Mesenchymal stem cell (in vitro differentiated cells and primary cell): Measurements from ENCODE around the gene TRIP6. TPM values are rescaled to one million over a fixed set of nuclear protein-coding genes. Genes with fewer than 3 reads are reported as not detected.
A peak's percentile ranks its signal among the peaks of the same experiment; 100 is the strongest.

ENCODE experiments used
- DNase-seq: peaks from one replicate; pipeline ENCODE4 v3.0.0-alpha.2; 2013
- H2AFZ ChIP-seq: one replicate; pipeline ENCODE4 v1.6.1; 2013; ENCODE audit warnings: low read depth, mild to moderate bottlenecking, control low read depth, inconsistent platforms, low read length, moderate library complexity
- H2AK5ac ChIP-seq: 2 replicates; pipeline ENCODE4 v1.6.1; 2013; ENCODE audit warnings: low read length, moderate library complexity, mild to moderate bottlenecking, inconsistent platforms; ENCODE audit not compliant: severe bottlenecking
- H2BK120ac ChIP-seq: one replicate; pipeline ENCODE4 v1.6.1; 2013; ENCODE audit warnings: low read depth, mild to moderate bottlenecking, inconsistent platforms, low read length, moderate library complexity
- H2BK12ac ChIP-seq, 2 experiments: one replicate each; pipeline ENCODE4 v1.6.1; 2013; ENCODE audit warnings: inconsistent platforms in 2 of 2, low read length in 2 of 2, mild to moderate bottlenecking in 2 of 2, moderate library complexity in 2 of 2, control low read depth in 1 of 2
- H2BK15ac ChIP-seq: one replicate; pipeline ENCODE4 v1.6.1; 2013; ENCODE audit warnings: mild to moderate bottlenecking, low read depth, inconsistent platforms; ENCODE audit not compliant: poor library complexity, severe bottlenecking
- H2BK5ac ChIP-seq: 2 replicates; pipeline ENCODE4 v1.6.1; 2013; ENCODE audit warnings: low read depth, mild to moderate bottlenecking, low read length, control low read depth, inconsistent platforms; ENCODE audit not compliant: poor library complexity, severe bottlenecking
- H3K14ac ChIP-seq, 2 experiments: one replicate each; pipeline ENCODE4 v1.6.1; 2013; ENCODE audit warnings: inconsistent platforms in 2 of 2, low read length in 2 of 2, control low read depth in 1 of 2, mild to moderate bottlenecking in 1 of 2, moderate library complexity in 1 of 2
- H3K18ac ChIP-seq, 2 experiments: one replicate each; pipeline ENCODE4 v1.6.1; 2013; ENCODE audit warnings: inconsistent platforms in 2 of 2, low read length in 2 of 2, control low read depth in 1 of 2, low read depth in 1 of 2, mild to moderate bottlenecking in 1 of 2
- H3K23ac ChIP-seq, 2 experiments: one replicate each; pipeline ENCODE4 v1.6.1; 2013; ENCODE audit warnings: inconsistent platforms in 2 of 2, low read length in 2 of 2, mild to moderate bottlenecking in 2 of 2, moderate library complexity in 2 of 2, control low read depth in 1 of 2
- H3K27ac ChIP-seq: 2 replicates; pipeline ENCODE4 v1.5.1; 2013; ENCODE audit warnings: mild to moderate bottlenecking, moderate library complexity, low read length, control low read depth, inconsistent platforms; ENCODE audit not compliant: poor library complexity, severe bottlenecking
- H3K27me3 ChIP-seq, 2 experiments: 2 replicates each; pipeline versions ENCODE4 v1.6.1 to v1.7.0; 2013; ENCODE audit warnings: low read length in 2 of 2, mild to moderate bottlenecking in 2 of 2, moderate library complexity in 2 of 2, control low read depth in 1 of 2, inconsistent platforms in 1 of 2; ENCODE audit not compliant: control insufficient read depth in 1 of 2, insufficient read depth in 1 of 2
- H3K36me3 ChIP-seq, 2 experiments: 2 replicates each; pipeline versions ENCODE4 v1.6.1 to v1.7.0; 2013; ENCODE audit warnings: low read length in 2 of 2, control low read depth in 1 of 2, inconsistent platforms in 1 of 2, low read depth in 1 of 2, mild to moderate bottlenecking in 1 of 2; ENCODE audit not compliant: insufficient read depth in 2 of 2, control insufficient read depth in 1 of 2
- H3K4ac ChIP-seq, 2 experiments: one replicate each; pipeline ENCODE4 v1.6.1; 2013; ENCODE audit warnings: inconsistent platforms in 2 of 2, low read length in 2 of 2, mild to moderate bottlenecking in 2 of 2, moderate library complexity in 2 of 2, control low read depth in 1 of 2, low read depth in 1 of 2
- H3K4me1 ChIP-seq: 2 replicates; pipeline ENCODE4 v1.6.1; 2013; ENCODE audit warnings: low read depth, low read length, control low read depth; ENCODE audit not compliant: control insufficient read depth, insufficient read depth
- H3K4me2 ChIP-seq: 2 replicates; pipeline ENCODE4 v1.6.1; 2013; ENCODE audit warnings: low read length, mild to moderate bottlenecking, inconsistent platforms; ENCODE audit not compliant: poor library complexity, severe bottlenecking
- H3K4me3 ChIP-seq, 2 experiments: 2 replicates each; pipeline versions ENCODE4 v1.5.1 to v1.7.0; 2013; ENCODE audit warnings: low read length in 2 of 2, mild to moderate bottlenecking in 2 of 2, control low read depth in 1 of 2, low read depth in 1 of 2; ENCODE audit not compliant: insufficient read depth in 1 of 2
- H3K79me1 ChIP-seq: replicated peaks from 2 replicates; pipeline ENCODE4 v1.6.1; 2013; ENCODE audit warnings: mild to moderate bottlenecking, control low read depth, low read length, inconsistent platforms; ENCODE audit not compliant: poor library complexity, severe bottlenecking
- H3K9ac ChIP-seq: 2 replicates; pipeline ENCODE4 v1.7.0; 2013; ENCODE audit warnings: mild to moderate bottlenecking, low read length, moderate library complexity
- H3K9me3 ChIP-seq: 2 replicates; pipeline ENCODE4 v1.7.0; 2013; ENCODE audit warnings: mild to moderate bottlenecking, low read length; ENCODE audit not compliant: control insufficient read depth
- H4K8ac ChIP-seq: one replicate; pipeline ENCODE4 v1.6.1; 2013; ENCODE audit warnings: inconsistent platforms, mild to moderate bottlenecking, low read length, moderate library complexity
- H4K91ac ChIP-seq: one replicate; pipeline ENCODE4 v1.6.1; 2013; ENCODE audit warnings: mild to moderate bottlenecking, low read length, inconsistent platforms
- WGBS: methylation state at CpG from one replicate; pipeline ENCODE4 v1.1.7; 2013; ENCODE audit warnings: mixed read lengths; 5-methylcytosine and 5-hydroxymethylcytosine counted together
- polyA plus RNA-seq, 2 experiments: library from polyadenylated mRNA; stranded (reverse); fragments of 200-250 nt; gene quantifications; one replicate each; pipeline ENCODE4 v1.2.3, GENCODE V29; 2013

TRIP6 gene
- 61.5 TPM for polyA plus RNA-seq (2013, experiment 1 of 2)
- polyA plus RNA-seq (2013, experiment 2 of 2): 61.7 TPM

GRCh38 chr7:100867040-100867775 lies at the start of gene TRIP6:
Gene TRIP6 (plus strand): TSS chr7:100867387. CDS start chr7:100867498, 111 bp downstream.
- Histone ChIP-seq H2BK120ac (peak within 1 kb of the TSS; percentile 77), H2AK5ac (peak within 1 kb of the TSS; percentile 94), H3K27me3 (no peaks in the 10 kb centered on the region), H3K9ac (peak within 1 kb of the TSS; percentile 99), H3K4me3 (peak within 1 kb of the TSS; percentile 82 to 95), H3K4ac (peak within 1 kb of the TSS; percentile 99), H3K79me1 (peaks cover 19% of the 10 kb centered on the region), H3K9me3 (no peaks in the 10 kb centered on the region), H3K4me2 (peak within 1 kb of the TSS; percentile 78), H2BK15ac (peak within 1 kb of the TSS; percentile 97), H2AFZ (peak within 1 kb of the TSS; percentile 15), H2BK12ac (peak within 1 kb of the TSS; percentile 64 to 85), H4K8ac (peak within 1 kb of the TSS; percentile 96), H2BK5ac (peak within 1 kb of the TSS; percentile 96), H3K4me1 (peaks cover 35% of the 10 kb centered on the region), H3K27ac (peak within 1 kb of the TSS; percentile 80), H3K14ac (peak within 1 kb of the TSS in 1 of 2 experiments; percentile 98), H3K36me3 (peaks cover 29 to 60% of the 10 kb centered on the region in 2 experiments), H3K18ac (peak within 1 kb of the TSS; percentile 93 to 96), H3K23ac (peak within 1 kb of the TSS; percentile 87 to 91), H4K91ac (peak within 1 kb of the TSS; percentile 97)
- peak; percentile 92 for DNase-seq
- 3% methylated on average over 21 of the region's 42 CpGs for WGBS

- Histone ChIP-seq H3K4me2 (no peak overlapping the region), H2AK5ac (no peak overlapping the region), H2AFZ (no peak overlapping the region), H3K27ac (no peak overlapping the region), H3K23ac (no peak overlapping the region), H3K14ac (no peak overlapping the region), H4K91ac (no peak overlapping the region), H3K18ac (no peak overlapping the region), H4K8ac (no peak overlapping the region), H3K4ac (no peak overlapping the region), H3K4me3 (no peak overlapping the region), H3K27me3 (no peaks in the 10 kb centered on the region), H2BK5ac (no peak overlapping the region), H2BK15ac (no peak overlapping the region), H2BK120ac (no peak overlapping the region), H2BK12ac (no peak overlapping the region), H3K9me3 (no peaks in the 10 kb centered on the region), H3K4me1 (peaks cover 1% of the 10 kb centered on the region), H3K36me3 (peaks cover 59 to 91% of the 10 kb centered on the region in 2 experiments), H3K9ac (no peak overlapping the region), H3K79me1 (peaks cover 40% of the 10 kb centered on the region)
- no peak for DNase-seq
- WGBS: 97% methylated on average over 9 of the region's 9 CpGs
These were observed 48.8 kb upstream of the TRIP6 start for GRCh38 chr7:100818366-100818765.

GRCh38 chr7:100818825-100819224 lies 48.4 kb upstream of the TRIP6 start:
- Histone ChIP-seq H3K4ac (no peak overlapping the region), H2AFZ (no peak overlapping the region), H2BK12ac (no peak overlapping the region), H3K9ac (no peak overlapping the region), H2BK15ac (no peak overlapping the region), H3K27ac (no peak overlapping the region), H3K4me3 (no peak overlapping the region), H4K91ac (no peak overlapping the region), H3K23ac (no peak overlapping the region), H3K4me1 (peaks cover 1% of the 10 kb centered on the region), H2AK5ac (no peak overlapping the region), H2BK120ac (no peak overlapping the region), H3K79me1 (peaks cover 40% of the 10 kb centered on the region), H3K36me3 (peaks cover 59 to 91% of the 10 kb centered on the region in 2 experiments), H3K27me3 (no peaks in the 10 kb centered on the region), H3K14ac (no peak overlapping the region), H2BK5ac (no peak overlapping the region), H3K18ac (no peak overlapping the region), H3K9me3 (no peaks in the 10 kb centered on the region), H3K4me2 (no peak overlapping the region), H4K8ac (no peak overlapping the region)
- no peak for DNase-seq
- WGBS: 93% methylated on average over 6 of the region's 6 CpGs

GRCh38 chr7:100819586-100819985 lies 47.6 kb upstream of the TRIP6 start:
- DNase-seq: no peak
- WGBS: 97% methylated on average over 23 of the region's 23 CpGs

More at GRCh38 chr7:100819586-100819985, 47.6 kb upstream of the TRIP6 start:
- H3K27me3 ChIP-seq: no peaks in the 10 kb centered on the region
- H2BK120ac ChIP-seq: no peak overlapping the region
- H3K4me1 ChIP-seq: peaks cover 6% of the 10 kb centered on the region
- H3K36me3 ChIP-seq: peaks cover 54 to 93% of the 10 kb centered on the region in 2 experiments
- H2AFZ ChIP-seq: no peak overlapping the region
- H3K9ac ChIP-seq: no peak overlapping the region
- H2BK5ac ChIP-seq: no peak overlapping the region
- H3K4me2 ChIP-seq: no peak overlapping the region
- H2AK5ac ChIP-seq: no peak overlapping the region
- no peak overlapping the region for H4K8ac ChIP-seq
- no peak overlapping the region for H2BK15ac ChIP-seq
- peaks cover 45% of the 10 kb centered on the region for H3K79me1 ChIP-seq
- H3K9me3 ChIP-seq: no peaks in the 10 kb centered on the region
- H3K4me3 ChIP-seq: no peak overlapping the region
- H3K14ac ChIP-seq: no peak overlapping the region
- H2BK12ac ChIP-seq: no peak overlapping the region
- peak overlapping the region in 1 of 2 experiments; percentile 43 for H3K23ac ChIP-seq
- no peak overlapping the region for H3K4ac ChIP-seq
- H3K27ac ChIP-seq: no peak overlapping the region
- no peak overlapping the region for H3K18ac ChIP-seq
- no peak overlapping the region for H4K91ac ChIP-seq
